HepG2 (cell line): ENCODE results near the gene RPS6KC1. TPM values are rescaled to one million over a fixed set of nuclear protein-coding genes. Genes with fewer than 3 reads are reported as not detected.
A peak's percentile ranks its signal among the peaks of the same experiment; 100 is the strongest.

ENCODE experiments used
- ATAC-seq: fragments of 200-7000 bp; cut with Tn5 transposase; 3 replicates; pipeline ENCODE4 v1.9.1; 2020; ENCODE audit warnings: mild to moderate bottlenecking, moderate library complexity
- BruUV-seq: library from RNA; stranded (reverse); fragments of 400-500 nt; replicated peaks from 2 replicates; lab custom pipeline; 2021; lab: Mats Ljungman, UMichigan
- CTCF ChIA-PET: fragments of 300-600 bp; formaldehyde crosslinking; extraction: SDS; loops from one replicate; lab custom pipeline; 2021; ENCODE audit warnings: low total read pairs, inconsistent platforms, low intra/inter-chr PET ratio; lab: Yijun Ruan, JAX
- POLR2A ChIA-PET: fragments of 350-600 bp; sonication (Branson Sonifier 250); formaldehyde crosslinking; loops from one replicate; lab custom pipeline; 2020; ENCODE audit warnings: antibody characterized with exemption, inconsistent platforms; lab: Yijun Ruan, JAX
- DNase-seq: peaks from one replicate; pipeline ENCODE4 v3.0.0-alpha.2; 2015; ENCODE audit warnings: low spot score
- FAIRE-seq: peaks from 3 replicates; lab custom pipeline; 2011; peaks lifted over from hg19 to GRCh38; lab: Jason Lieb, UNC
- H2AFZ ChIP-seq: one replicate; pipeline ENCODE4 v1.6.1; 2011; ENCODE audit warnings: low read length, inconsistent platforms
- H3K27ac ChIP-seq: fragments of 300-600 bp; 3 replicates; pipeline ENCODE4 v1.8.0; 2011; ENCODE audit warnings: mixed run types, mild to moderate bottlenecking, mixed read lengths, low read length, inconsistent platforms; ENCODE audit not compliant: insufficient read depth; ENCODE audit errors: extremely low read length
- H3K27me3 ChIP-seq, 2 experiments: fragments of 200-600 bp in 1 of 2; 2 replicates in 1 of 2; 3 replicates in 1 of 2; pipeline versions ENCODE4 v1.6.0 to v1.8.0; 2011; ENCODE audit warnings: low read length in 2 of 2, mild to moderate bottlenecking in 2 of 2, moderate library complexity in 2 of 2, inconsistent platforms in 1 of 2; ENCODE audit not compliant: insufficient read depth in 2 of 2, control insufficient read depth in 1 of 2
- H3K36me3 ChIP-seq, 2 experiments: fragments of 200-600 bp in 1 of 2; replicated peaks in 1 of 2; 2 replicates in 1 of 2; 3 replicates in 1 of 2; pipeline versions ENCODE4 v1.5.1 to v1.8.0; 2011; ENCODE audit warnings: low read length in 2 of 2, inconsistent platforms in 1 of 2; ENCODE audit not compliant: insufficient read depth in 2 of 2, control insufficient read depth in 1 of 2
- H3K4me1 ChIP-seq: 2 replicates; pipeline ENCODE4 v1.5.1; 2012; ENCODE audit warnings: low read length, inconsistent platforms; ENCODE audit not compliant: insufficient read depth
- H3K4me2 ChIP-seq: 2 replicates; pipeline ENCODE4 v1.6.0; 2011; ENCODE audit warnings: low read depth, low read length, inconsistent platforms
- H3K4me3 ChIP-seq, 3 experiments: fragments of 200-600 bp in 1 of 3; sonication (generic), shearing (Covaris generic) in 1 of 3; replicated peaks in 1 of 3; 2 replicates each; pipeline ENCODE4 v1.5.1; 2011 to 2016; ENCODE audit warnings: low read length in 3 of 3, inconsistent platforms in 2 of 3, low read depth in 2 of 3, mild to moderate bottlenecking in 2 of 3, control low read depth in 1 of 3, mixed read lengths in 1 of 3; ENCODE audit not compliant: insufficient read depth in 1 of 3
- H3K79me2 ChIP-seq: one replicate; pipeline ENCODE4 v1.6.1; 2011; ENCODE audit warnings: low read length, inconsistent platforms; ENCODE audit not compliant: insufficient read depth
- H3K9ac ChIP-seq: 2 replicates; pipeline ENCODE4 v1.6.0; 2011; ENCODE audit warnings: mild to moderate bottlenecking, low read depth, low read length, inconsistent platforms; ENCODE audit not compliant: insufficient read depth
- H3K9me3 ChIP-seq: 2 replicates; pipeline ENCODE4 v1.5.1; 2012; ENCODE audit warnings: mild to moderate bottlenecking, low read length
- H4K20me1 ChIP-seq: 2 replicates; pipeline ENCODE4 v1.6.0; 2011; ENCODE audit warnings: inconsistent platforms, mild to moderate bottlenecking, low read length, moderate library complexity; ENCODE audit not compliant: insufficient read depth
- GATAD2A ChIP-seq: IDR thresholded peaks from 2 replicates; pipeline ENCODE4 v1.6.1; 2016
- JUN ChIP-seq: sonication (generic); formaldehyde crosslinking; IDR thresholded peaks from 2 replicates; pipeline ENCODE4 v1.4.0; 2020; ENCODE audit warnings: mild to moderate bottlenecking, missing genetic modification reagents
- NCOA2 ChIP-seq: sonication (generic); formaldehyde crosslinking; IDR thresholded peaks from 2 replicates; pipeline ENCODE4 v1.8.0; 2022; ENCODE audit warnings: inconsistent platforms
- RAD21 ChIP-seq: fragments of 450-650 bp; formaldehyde crosslinking; IDR thresholded peaks from 2 replicates; pipeline ENCODE4 v1.5.0; 2020; ENCODE audit warnings: mild to moderate bottlenecking
- SMC3 ChIP-seq: IDR thresholded peaks from 2 replicates; pipeline ENCODE4 v1.6.1; 2011; ENCODE audit warnings: low read length, improper control_type of control experiment
- ZNF24 ChIP-seq: fragments of 450-650 bp; IDR thresholded peaks from 2 replicates; pipeline ENCODE4 v1.6.1; 2017; ENCODE audit warnings: antibody characterized with exemption, mild to moderate bottlenecking
- in situ Hi-C: cut with HindIII; loops from 2 replicates; pipeline ENCODE4 v1.10.0; 2017; ENCODE audit warnings: low pct_unique_long_range_greater_than_20kb; ENCODE audit not compliant: extremely low pct_ligation_motif_present
- intact Hi-C: fragments of 100-400 bp; cut with micrococcal nuclease; formaldehyde crosslinking; loops from one replicate; pipeline ENCODE4 v1.10.0; 2022; ENCODE audit not compliant: unreplicated experiment
- polyA plus RNA-seq, 8 experiments: library from polyadenylated mRNA; depleted of rRNA in 3 of 8; stranded (reverse) in 7 of 8; unstranded in 1 of 8; fragments of >200 nt; fragmentation: Illumina TruSeq in 4 of 8; extraction: Trizol in 4 of 8; gene quantifications; 2 replicates each; pipeline versions ENCODE4 v1.2.1 to v1.2.3, GENCODE V29; 2011 to 2016; ENCODE audit warnings: low read depth in 4 of 8, missing spikeins in 1 of 8, mixed read lengths in 1 of 8; ENCODE audit not compliant: insufficient read depth in 1 of 8
- total RNA-seq, 5 experiments: library from RNA; depleted of rRNA; stranded (reverse); fragments of >200 nt; fragmentation: Illumina TruSeq; extraction: Trizol; gene quantifications; 2 replicates each; pipeline ENCODE4 v1.2.3, GENCODE V29; 2016; ENCODE audit warnings: low read depth in 1 of 5
- TF ChIP-seq, protein P1 (sequence below): IDR thresholded peaks from 2 replicates; pipeline ENCODE4 v1.6.1; 2016
- TF ChIP-seq, protein P2 (sequence below): IDR thresholded peaks from 2 replicates; pipeline ENCODE4 v1.4.0; 2020; ENCODE audit warnings: mild to moderate bottlenecking, missing genetic modification reagents

The RPS6KC1 gene
- total and polyA plus RNA-seq, 2 of the 13 experiments (the other 11 are each of a cell fraction or from before 2014, with no cell fraction given): 11.0 to 25.2 TPM

DNA sequence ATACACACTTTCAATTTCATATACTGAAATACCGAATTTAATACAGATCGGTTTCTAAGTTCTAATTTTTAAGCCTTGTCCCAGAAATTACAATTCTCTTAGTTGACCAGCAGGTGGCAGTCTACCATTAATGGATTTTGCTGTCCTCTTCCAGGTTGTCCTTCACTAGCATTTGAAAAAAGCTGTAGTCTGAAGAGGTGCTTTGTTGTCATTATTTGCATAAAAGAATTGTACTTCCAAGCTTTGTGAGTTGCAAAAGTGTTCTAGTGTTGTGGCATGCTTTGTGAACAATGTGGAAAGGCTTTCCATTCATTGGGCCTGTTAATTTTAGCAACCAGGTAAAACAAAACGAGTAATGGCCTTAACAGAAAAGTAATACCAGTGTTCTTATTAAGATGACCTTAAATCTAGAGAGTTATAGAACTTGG lies 193.6 kb downstream of the RPS6KC1 start (continued):
- TF ChIP-seq SMC3 (peak; percentile 81), RAD21 (CRISPR knock-in tag) (peak; percentile 82), ZNF24 (0 out of 2 replicates have a peak, but pooled peaks have one; percentile 31)

DNA sequence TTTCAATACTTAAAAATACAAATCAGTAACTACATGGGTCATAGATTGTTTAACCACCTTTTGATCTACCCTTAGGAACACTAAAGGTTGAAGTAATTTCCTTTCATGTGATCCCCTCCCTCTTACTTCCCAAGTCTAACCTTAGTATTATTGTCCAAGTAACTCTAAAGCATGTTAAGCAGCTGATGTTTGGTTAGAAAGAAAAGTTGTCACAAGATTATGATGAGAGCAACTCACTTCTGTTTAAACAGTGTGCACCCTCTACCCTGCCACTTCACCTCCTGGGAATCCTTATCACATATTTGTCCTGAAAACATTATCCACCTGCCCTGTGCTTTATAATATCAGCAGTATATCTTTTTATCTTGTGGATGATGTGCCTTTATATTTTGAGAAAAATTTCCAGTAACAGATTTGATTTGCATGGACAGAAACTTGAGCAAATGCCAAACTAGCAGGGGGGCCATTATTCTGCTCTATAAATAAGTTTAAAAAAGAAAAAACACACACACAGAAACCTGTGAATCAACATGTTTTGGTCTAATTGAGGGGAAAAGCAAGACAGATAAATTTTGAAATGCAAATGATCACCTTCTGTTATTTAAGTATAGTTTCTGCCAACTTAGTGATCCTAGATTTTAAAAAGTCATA lies 194.3 kb downstream of the RPS6KC1 start:
- ChIA-PET CTCF (interaction anchor here (1.3 kb wide), 1 partner anchor 174 kb away, joined by 4 read pairs; no protein-coding TSS in a partner anchor), POLR2A (interaction anchor here (0.6 to 1.0 kb wide), 2 partner anchors 127 to 782 kb away, joined by 3 read pairs; no protein-coding TSS in a partner anchor)
- Histone ChIP-seq H4K20me1 (no peaks in the 10 kb centered on the region), H3K4me2 (no peak overlapping the region), H3K4me3 (no peak overlapping the region), H2AFZ (no peak overlapping the region), H3K9ac (no peak overlapping the region), H3K4me1 (peaks cover 19% of the 10 kb centered on the region), H3K9me3 (no peaks in the 10 kb centered on the region), H3K79me2 (no peaks in the 10 kb centered on the region), H3K27ac (no peak overlapping the region), H3K36me3 (peaks cover 2 to 19% of the 10 kb centered on the region in 2 experiments; a peak in 4 of 5 replicates), H3K27me3 (no peaks in the 10 kb centered on the region)
- TF ChIP-seq, protein P1, sequence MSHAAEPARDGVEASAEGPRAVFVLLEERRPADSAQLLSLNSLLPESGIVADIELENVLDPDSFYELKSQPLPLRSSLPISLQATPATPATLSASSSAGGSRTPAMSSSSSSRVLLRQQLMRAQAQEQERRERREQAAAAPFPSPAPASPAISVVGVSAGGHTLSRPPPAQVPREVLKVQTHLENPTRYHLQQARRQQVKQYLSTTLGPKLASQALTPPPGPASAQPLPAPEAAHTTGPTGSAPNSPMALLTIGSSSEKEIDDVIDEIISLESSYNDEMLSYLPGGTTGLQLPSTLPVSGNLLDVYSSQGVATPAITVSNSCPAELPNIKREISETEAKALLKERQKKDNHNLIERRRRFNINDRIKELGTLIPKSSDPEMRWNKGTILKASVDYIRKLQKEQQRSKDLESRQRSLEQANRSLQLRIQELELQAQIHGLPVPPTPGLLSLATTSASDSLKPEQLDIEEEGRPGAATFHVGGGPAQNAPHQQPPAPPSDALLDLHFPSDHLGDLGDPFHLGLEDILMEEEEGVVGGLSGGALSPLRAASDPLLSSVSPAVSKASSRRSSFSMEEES (CRISPR knock-in tag): peak; percentile 35; the same call in 1 of the 2 replicates
- TF ChIP-seq GATAD2A (0 out of 2 replicates have a peak, but pooled peaks have one; percentile 17), NCOA2 (peak; percentile 27; the same call in 1 of the 2 replicates), JUN (CRISPR knock-in tag) (no peak)
- TF ChIP-seq, protein P2, sequence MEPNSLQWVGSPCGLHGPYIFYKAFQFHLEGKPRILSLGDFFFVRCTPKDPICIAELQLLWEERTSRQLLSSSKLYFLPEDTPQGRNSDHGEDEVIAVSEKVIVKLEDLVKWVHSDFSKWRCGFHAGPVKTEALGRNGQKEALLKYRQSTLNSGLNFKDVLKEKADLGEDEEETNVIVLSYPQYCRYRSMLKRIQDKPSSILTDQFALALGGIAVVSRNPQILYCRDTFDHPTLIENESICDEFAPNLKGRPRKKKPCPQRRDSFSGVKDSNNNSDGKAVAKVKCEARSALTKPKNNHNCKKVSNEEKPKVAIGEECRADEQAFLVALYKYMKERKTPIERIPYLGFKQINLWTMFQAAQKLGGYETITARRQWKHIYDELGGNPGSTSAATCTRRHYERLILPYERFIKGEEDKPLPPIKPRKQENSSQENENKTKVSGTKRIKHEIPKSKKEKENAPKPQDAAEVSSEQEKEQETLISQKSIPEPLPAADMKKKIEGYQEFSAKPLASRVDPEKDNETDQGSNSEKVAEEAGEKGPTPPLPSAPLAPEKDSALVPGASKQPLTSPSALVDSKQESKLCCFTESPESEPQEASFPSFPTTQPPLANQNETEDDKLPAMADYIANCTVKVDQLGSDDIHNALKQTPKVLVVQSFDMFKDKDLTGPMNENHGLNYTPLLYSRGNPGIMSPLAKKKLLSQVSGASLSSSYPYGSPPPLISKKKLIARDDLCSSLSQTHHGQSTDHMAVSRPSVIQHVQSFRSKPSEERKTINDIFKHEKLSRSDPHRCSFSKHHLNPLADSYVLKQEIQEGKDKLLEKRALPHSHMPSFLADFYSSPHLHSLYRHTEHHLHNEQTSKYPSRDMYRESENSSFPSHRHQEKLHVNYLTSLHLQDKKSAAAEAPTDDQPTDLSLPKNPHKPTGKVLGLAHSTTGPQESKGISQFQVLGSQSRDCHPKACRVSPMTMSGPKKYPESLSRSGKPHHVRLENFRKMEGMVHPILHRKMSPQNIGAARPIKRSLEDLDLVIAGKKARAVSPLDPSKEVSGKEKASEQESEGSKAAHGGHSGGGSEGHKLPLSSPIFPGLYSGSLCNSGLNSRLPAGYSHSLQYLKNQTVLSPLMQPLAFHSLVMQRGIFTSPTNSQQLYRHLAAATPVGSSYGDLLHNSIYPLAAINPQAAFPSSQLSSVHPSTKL: 0 out of 2 replicates have a peak, but pooled peaks have one; percentile 11
- no peak for FAIRE-seq
- no TSS peak for BruUV-seq
- in situ Hi-C loops: loop anchor here (10.0 to 25.0 kb wide), 2 partner anchors 742 to 879 kb away; partner anchors contain the start of gene PROX1
- no peak for ATAC-seq
- intact Hi-C loops: loop anchor here (1.0 to 2.0 kb wide), 3 partner anchors 127 to 323 kb away; no protein-coding TSS in a partner anchor
- DNase-seq: peak; percentile 28
